H1 (cell line): ENCODE data around the gene PTPN1. TPM values are rescaled to one million over a fixed set of nuclear protein-coding genes. Genes with fewer than 3 reads are reported as not detected.
A peak's percentile ranks its signal among the peaks of the same experiment; 100 is the strongest.

Experiments used
- MAX ChIP-seq: IDR thresholded peaks from 2 replicates; pipeline ENCODE4 v1.6.1; 2012; ENCODE audit warnings: inconsistent platforms
- ZNF274 ChIP-seq: IDR thresholded peaks from 2 replicates; pipeline ENCODE4 v1.7.0; 2012; ENCODE audit warnings: low read length, borderline replicate concordance; ENCODE audit errors: extremely low read depth
- polyA plus RNA-seq, 7 experiments: library from polyadenylated mRNA; depleted of rRNA in 3 of 7; stranded (reverse) in 5 of 7; unstranded in 2 of 7; fragments of >200 nt in 5 of 7; fragments of 200-250 nt in 2 of 7; gene quantifications; 1 replicate in 5 of 7; 2 replicates in 1 of 7; 4 replicates in 1 of 7; pipeline versions ENCODE4 v1.2.1 to v1.2.3, GENCODE V29; 2011 to 2013; ENCODE audit warnings: missing spikeins in 2 of 7, mixed read lengths in 2 of 7
- total RNA-seq: library from RNA; stranded (reverse); fragmentation: NEBNext Ultra II Directional; extraction: Animal tissue kit (Norgen Biotek cat#: 25700); gene quantifications from 2 replicates; pipeline ENCODE4 v1.2.1, GENCODE V29; 2021

The PTPN1 gene
- total and polyA plus RNA-seq, 2 of the 8 experiments (the other 6 are each of a cell fraction or from before 2014, with no cell fraction given), result 18.6 to 32.1 TPM

- TF ChIP-seq MAX (peak; percentile 97), ZNF274 (no peak)
Measured at GRCh38 chr20:50588034-50588736, 78.0 kb downstream of the PTPN1 start (continued).
